ENCODE results near the gene SEMA3F.

The SEMA3F gene

DNA sequence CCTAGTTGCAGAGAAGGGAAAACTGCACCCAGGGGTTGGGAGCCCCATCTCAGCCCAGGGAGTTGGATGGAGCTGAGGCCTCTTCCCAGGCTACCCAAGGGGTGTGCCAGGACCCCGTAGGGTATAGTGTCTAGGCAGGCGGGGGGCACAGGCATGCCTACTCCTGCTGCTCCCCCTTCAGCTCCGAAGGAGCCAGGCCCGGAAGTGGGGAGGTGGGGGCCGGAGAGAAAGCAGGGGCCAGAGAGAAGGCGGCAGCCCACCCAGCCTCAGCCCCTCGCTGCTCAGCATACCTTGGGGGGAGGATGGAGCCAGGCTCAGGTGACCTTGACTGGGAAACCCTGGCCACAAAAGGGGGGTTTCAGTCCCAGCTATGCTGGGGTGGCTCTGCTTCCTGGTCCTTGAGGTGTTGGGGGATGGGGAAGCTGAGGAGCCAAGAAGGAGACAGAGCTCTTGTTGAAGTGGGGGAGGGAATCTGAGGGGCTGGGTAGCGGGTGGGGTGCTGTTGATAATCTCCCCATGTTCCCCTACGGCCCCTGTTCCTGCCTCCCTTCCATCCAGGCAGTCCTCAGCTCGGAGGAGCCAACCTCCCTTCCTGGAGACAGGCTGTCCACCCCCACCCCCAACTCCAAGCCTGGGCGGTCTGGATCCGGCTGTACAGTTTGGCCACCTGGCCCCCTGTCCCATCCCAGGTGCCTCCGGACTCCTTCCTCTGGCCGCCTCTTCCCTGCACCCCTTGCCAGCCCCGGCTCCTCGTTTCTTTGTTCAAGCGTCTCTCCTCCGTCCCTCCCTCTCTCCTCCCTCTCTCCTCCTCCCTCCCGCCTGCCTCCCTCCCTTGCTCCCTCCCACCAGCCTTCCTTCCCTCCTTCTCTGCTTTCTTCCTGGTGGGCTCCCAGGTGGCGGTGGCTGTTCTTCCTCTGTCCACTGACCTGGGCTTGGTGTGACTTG, 1.7 kb downstream of the SEMA3F start:
- TF ChIP-seq, protein P1, sequence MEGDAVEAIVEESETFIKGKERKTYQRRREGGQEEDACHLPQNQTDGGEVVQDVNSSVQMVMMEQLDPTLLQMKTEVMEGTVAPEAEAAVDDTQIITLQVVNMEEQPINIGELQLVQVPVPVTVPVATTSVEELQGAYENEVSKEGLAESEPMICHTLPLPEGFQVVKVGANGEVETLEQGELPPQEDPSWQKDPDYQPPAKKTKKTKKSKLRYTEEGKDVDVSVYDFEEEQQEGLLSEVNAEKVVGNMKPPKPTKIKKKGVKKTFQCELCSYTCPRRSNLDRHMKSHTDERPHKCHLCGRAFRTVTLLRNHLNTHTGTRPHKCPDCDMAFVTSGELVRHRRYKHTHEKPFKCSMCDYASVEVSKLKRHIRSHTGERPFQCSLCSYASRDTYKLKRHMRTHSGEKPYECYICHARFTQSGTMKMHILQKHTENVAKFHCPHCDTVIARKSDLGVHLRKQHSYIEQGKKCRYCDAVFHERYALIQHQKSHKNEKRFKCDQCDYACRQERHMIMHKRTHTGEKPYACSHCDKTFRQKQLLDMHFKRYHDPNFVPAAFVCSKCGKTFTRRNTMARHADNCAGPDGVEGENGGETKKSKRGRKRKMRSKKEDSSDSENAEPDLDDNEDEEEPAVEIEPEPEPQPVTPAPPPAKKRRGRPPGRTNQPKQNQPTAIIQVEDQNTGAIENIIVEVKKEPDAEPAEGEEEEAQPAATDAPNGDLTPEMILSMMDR (conservative IDR thresholded peaks at IDR 0.05; ENCODE audit: low read length): no peak
- H3K4me3 ChIP-seq (ENCODE audit: low read length): peak overlapping the region; percentile 58
- no peak for DNase-seq (ENCODE audit: low read depth)

DNA sequence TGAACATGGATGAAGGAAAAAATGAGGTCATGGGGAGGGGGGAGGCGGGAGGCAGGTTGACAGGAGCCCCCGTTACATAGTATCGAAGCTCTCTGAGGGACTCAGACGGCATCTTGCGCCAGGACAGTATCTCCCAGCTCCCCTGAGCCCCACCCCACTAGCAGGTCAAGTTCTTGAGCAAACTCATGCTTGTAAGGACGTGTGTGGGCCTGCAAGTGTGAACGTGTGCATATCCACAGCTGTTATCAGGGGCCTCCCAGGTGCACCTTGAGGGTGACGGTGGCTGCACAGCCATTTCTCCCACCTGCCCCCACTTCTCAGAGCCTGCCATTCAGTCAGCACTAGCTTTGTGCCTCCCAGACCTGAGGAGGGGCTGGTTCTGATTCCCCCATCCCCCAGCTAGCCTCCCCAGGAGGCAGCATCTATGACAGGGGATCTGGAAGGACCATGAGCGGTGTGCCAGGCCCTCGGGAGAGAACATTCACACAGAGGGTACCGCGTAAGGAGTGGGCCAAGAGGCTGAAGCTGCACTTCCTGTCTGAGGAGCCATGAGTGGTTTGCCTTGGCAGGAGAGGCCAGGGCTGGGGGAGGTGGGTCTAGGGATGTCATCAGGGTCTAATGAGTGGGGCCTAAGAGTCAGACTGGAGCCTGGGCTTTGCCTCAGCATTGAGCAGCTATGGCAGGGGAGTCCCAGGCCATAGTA, 2.9 kb downstream of the SEMA3F start:
- peak; percentile 37 for DNase-seq (ENCODE audit: low read depth)
- H3K4me3 ChIP-seq (ENCODE audit: low read length): no peak overlapping the region
- TF ChIP-seq, protein P1 (conservative IDR thresholded peaks at IDR 0.05; ENCODE audit: low read length): no peak

DNA sequence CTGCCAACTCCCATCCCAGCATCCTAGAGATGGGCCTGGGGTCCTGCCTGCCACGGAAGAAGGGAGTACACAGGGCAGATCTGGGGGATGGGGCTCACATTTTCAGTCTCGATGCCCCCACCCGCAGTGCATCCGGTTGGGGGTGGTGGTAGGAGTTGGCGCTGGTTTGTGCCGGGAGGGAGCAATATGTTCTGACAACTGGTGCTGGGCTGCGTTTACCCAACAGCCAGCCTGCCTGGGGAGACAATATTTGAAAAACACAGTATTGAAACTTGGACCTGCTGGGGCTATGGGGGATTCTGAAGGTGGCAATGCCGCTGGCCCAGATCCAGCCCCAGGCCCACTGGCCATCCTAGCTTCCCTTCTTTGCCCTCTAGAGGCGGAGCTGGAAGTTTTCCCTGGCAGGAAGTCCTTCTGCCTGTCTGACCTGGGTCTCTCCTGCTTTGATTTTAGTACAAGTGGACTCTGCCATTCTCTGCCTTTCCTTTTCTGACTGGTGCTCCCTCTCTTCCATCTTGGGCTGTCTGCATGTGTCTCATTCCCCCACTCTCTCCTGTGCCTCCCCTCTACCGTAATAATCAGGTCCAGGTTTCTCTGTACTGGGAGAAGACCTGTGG, 3.5 kb downstream of the SEMA3F start:
- H3K4me3 ChIP-seq (ENCODE audit: low read length): no peak overlapping the region
- no peak for DNase-seq (ENCODE audit: low read depth)
- TF ChIP-seq, protein P1 (conservative IDR thresholded peaks at IDR 0.05; ENCODE audit: low read length): no peak; the same call in 1 of the 2 replicates

DNA sequence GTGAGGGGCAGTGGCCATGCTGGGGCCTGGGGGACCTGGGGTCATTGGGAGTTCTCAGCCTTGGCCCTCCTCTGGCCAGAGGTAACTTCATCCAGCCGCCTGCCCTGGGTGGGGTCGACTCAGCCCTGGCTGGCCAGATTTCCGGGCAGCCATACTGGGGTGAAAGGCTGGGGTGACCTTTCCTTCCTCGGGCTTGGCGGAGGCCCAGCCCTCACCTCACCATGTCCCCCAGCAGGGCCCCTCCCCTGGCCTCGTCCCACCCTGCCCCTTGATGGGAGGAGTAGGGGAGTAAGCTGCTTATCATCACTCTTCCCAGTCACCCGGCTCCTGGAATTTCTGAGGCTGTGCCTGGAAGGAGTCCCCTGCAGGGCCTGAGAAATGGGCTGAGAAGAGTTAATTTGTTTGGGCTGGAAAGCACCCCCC, 5.4 kb downstream of the SEMA3F start:
- DNase-seq (ENCODE audit: low read depth): no peak
- TF ChIP-seq, protein P1 (conservative IDR thresholded peaks at IDR 0.05; ENCODE audit: low read length): no peak
- no peak overlapping the region for H3K4me3 ChIP-seq (ENCODE audit: low read length)

DNA sequence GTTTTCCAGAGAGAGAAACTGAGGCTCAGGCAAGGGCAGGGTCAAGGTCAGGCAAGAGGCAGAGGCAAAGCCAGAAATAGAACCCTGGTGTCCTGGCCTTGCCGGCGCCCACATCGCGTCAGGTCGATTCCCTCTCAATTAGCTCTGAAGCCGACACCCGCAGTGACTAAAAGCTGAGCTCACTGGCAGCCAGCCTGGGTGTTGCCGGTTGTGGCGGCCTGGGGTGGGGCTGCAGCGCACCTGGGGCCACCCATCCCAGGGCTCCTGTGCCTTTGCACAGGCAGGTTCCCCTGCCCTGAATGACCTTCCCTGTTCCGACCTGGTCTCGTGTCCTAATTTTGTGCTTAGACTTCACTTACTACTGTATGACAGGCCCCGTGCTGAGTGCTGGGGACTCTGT, 6.2 kb downstream of the SEMA3F start:
- DNase-seq (ENCODE audit: low read depth): no peak
- no peak overlapping the region for H3K4me3 ChIP-seq (ENCODE audit: low read length)
- TF ChIP-seq, protein P1 (conservative IDR thresholded peaks at IDR 0.05; ENCODE audit: low read length): no peak

DNA sequence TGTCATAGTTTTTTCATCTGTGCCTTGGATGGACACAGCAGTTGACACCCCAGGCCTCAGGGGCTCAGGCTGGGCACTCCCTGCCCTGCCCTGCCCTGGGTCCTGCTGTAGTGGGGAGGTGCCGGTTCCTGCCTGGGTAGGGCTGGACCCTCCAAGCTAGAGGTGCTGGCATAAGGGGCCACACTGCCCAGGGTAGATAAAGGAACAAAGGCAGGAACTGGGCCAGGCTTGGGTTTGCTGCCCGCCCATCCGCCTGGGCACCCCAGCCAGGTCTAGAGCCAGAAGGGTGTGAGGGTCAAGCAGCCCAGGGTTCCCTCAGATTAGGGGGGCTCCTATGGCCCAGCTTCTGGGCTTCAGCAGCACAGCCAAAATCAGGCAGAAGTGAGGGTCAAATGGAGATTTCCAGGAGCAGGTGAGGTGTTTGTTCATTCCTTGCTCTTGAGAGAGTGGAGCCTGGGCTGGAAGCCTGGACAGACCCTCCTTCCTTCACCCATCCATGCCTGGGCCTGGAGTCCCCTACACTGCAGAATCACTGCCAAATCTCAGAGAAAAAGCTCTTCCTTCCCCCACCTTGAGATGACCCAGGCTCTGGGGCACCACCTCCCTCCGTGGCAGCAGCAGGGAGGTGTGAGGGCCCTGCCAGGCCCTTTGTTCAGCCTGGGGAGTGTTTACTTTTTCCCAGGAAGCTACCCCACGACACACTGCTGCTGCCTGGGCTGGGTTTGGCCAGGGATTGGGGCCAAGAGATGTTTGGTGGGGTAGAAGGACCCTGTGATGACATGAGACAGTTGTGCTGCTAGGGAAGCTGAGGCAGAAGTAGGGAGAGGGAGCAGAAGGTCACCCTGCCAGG, 7.1 kb downstream of the SEMA3F start:
- DNase-seq (ENCODE audit: low read depth): no peak
- TF ChIP-seq, protein P1 (conservative IDR thresholded peaks at IDR 0.05; ENCODE audit: low read length): no peak
- no peak overlapping the region for H3K4me3 ChIP-seq (ENCODE audit: low read length)

Measured in AG10803 (cell line).